OCI-LY1 (cell line): ENCODE data around the gene CD27.
"Not testable (repeated sequence)": the region's sequence is repeated elsewhere in the genome, so short reads cannot be mapped to it uniquely, and the experiment has no call there.

Experiments used
- EZH2 ChIP-seq: fragments of 200-600 bp; sonication (generic), shearing (Covaris generic); IDR thresholded peaks from 2 replicates; pipeline ENCODE4 v1.8.0; 2017; ENCODE audit warnings: borderline replicate concordance, mixed run types, mild to moderate bottlenecking, antibody characterized with exemption, low read length, moderate library complexity, mixed read lengths
- TF ChIP-seq, protein P1 (sequence below): fragments of 200-600 bp; sonication (generic), shearing (Covaris generic); IDR thresholded peaks from 2 replicates; pipeline ENCODE4 v1.5.1; 2017; ENCODE audit warnings: mild to moderate bottlenecking, antibody characterized with exemption, low read length, moderate library complexity, mixed read lengths

DNA sequence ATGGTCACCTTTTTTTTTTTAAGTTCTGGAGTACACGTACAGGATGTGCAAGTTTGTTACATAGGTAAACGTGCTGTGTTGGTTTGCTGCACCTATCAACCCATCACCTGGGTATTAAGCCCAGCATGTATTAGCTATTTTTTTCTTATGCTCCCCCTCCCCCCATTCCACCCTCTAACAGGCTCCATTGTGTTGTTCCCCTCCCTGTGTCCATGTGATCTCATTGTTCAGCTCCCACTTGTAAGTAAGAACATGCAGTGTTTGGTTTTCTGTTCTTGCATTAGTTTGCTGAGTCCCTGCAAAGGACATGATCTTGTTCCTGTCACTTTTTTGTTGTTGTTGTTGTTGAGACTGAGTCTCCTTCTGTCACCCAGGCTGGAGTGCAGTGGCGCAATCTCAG is 52.5 kb downstream of the CD27 start:
- TF ChIP-seq, protein P1, sequence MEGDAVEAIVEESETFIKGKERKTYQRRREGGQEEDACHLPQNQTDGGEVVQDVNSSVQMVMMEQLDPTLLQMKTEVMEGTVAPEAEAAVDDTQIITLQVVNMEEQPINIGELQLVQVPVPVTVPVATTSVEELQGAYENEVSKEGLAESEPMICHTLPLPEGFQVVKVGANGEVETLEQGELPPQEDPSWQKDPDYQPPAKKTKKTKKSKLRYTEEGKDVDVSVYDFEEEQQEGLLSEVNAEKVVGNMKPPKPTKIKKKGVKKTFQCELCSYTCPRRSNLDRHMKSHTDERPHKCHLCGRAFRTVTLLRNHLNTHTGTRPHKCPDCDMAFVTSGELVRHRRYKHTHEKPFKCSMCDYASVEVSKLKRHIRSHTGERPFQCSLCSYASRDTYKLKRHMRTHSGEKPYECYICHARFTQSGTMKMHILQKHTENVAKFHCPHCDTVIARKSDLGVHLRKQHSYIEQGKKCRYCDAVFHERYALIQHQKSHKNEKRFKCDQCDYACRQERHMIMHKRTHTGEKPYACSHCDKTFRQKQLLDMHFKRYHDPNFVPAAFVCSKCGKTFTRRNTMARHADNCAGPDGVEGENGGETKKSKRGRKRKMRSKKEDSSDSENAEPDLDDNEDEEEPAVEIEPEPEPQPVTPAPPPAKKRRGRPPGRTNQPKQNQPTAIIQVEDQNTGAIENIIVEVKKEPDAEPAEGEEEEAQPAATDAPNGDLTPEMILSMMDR, result not testable (repeated sequence)
- not testable (repeated sequence) for TF ChIP-seq EZH2
